GM18867 (cell line): ENCODE results near the gene GOT1.

ENCODE experiments used
- ATAC-seq: cut with Tn5 transposase; IDR thresholded peaks from one replicate; pipeline ENCODE4 v1.9.1; 2021; ENCODE audit warnings: mild to moderate bottlenecking, moderate library complexity; ENCODE audit not compliant: unreplicated experiment

GOT1 gene

DNA sequence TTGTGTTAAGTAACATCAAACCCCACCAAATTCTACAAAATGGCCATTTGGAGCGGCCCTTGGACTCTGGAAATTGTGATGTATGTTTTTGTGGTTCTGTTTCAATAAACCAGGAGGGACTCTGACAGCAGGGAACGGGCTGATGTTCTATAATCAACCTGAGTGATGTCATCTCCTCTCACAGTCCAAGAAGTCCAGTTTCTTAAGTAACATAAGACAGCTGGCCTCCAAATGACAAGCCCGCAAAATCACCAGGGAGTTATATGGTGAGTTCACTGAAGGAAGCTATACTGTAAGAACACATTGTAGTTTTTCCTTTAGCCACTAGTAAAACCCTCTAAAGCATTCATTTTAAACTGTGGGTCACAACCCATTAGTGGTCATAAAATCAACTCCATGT lies 34.0 kb downstream of the GOT1 start:
- ATAC-seq, result no peak

DNA sequence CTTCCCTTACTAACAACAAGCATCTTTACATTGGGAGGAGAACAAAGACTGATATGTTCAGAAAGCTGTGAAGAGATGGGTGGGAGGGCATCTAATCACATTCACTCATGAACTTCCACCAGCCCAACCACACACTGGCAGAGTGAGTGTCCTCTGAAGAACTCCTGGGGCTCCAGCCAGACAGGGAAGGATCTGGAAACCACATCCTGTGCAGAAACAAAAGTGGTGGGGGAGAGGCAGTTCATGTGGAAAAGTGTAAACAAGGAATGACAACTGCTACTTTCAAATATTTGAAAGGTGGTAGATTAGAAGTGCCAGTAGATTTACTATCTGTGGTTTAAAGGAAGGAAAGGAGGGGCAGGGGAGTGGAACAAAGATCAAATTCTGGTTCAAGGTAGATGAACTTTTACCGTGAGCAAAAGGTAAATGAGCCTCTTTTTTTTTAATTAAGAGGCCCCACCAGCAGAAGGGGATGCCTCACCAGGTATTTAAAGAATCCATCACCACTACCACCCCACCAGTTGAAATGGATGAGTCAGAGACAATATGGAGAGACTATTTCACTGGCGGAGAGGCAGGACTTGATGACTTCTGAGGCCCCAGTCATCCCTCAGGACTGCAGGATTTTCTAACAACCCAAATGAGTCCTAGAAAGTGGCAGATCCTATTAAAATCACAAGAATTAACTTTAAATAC lies 34.5 kb downstream of the GOT1 start:
- no peak for ATAC-seq

DNA sequence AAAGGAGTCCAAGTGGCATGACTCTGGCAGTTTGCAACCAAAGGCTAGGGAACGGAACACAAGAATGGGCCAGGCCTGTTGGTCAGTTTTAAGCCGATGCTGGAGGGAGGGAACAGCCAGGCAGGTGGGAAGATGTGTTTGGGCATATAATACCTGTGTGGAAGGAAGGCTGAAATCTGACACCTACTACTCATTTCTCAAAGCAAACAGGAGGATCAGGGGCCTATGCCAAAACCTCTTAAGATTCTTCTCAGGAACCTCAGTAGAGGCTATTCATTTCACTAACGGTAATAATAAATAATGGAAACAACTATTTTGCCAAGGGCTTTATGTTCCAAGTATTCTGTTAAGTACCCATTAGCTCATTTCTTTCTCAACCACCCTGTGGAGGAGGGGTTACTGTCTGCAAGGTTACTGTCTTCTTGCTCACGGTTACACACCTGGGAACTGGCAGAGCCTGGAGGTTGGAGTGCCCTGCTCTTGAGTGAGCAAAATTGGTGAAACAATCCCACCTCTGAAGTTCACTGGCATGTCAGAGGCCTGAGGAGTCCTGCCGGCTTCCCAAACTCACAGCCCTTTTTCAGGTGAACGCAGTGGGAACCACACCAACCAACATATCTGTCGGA lies 35.5 kb downstream of the GOT1 start:
- ATAC-seq, result no peak

DNA sequence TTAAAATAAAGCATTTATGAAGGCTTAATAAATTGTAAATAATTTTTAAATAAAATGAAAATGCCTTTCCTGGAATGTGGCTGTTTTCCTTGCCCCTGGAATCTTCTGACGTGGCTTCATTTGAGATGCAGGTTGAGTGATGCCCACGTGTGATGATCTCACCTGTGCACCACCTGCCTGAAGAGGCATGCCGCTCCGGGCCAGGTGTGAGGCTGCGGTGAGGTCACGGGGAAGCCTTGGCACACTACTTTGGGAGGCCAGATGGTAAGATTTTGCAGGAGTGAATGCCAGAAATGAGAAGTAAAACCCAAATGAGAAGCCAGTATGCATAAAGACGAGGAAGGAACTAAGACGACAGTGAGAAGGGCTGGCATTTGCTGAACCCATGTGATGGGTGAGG lies 36.2 kb downstream of the GOT1 start:
- ATAC-seq, result no peak

DNA sequence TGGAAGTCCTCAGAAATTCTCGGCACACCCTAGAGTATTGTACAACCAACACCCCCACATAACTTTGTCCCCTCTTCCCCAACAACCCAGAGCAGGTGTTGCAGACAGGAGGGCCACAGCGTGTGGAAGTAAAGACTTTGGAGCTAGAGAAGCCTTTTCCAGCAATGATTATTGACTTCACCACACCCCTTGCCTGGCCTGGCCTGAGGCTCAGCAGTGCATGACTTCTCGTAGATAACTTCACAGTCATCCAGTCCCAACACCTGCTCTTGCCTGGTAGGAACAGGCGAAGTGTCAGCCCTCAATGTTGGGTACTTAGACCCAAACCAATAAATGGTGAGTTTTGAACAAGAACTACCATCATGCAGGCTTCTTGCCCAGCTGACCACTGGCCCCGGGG lies 36.7 kb downstream of the GOT1 start:
- ATAC-seq, result no peak

DNA sequence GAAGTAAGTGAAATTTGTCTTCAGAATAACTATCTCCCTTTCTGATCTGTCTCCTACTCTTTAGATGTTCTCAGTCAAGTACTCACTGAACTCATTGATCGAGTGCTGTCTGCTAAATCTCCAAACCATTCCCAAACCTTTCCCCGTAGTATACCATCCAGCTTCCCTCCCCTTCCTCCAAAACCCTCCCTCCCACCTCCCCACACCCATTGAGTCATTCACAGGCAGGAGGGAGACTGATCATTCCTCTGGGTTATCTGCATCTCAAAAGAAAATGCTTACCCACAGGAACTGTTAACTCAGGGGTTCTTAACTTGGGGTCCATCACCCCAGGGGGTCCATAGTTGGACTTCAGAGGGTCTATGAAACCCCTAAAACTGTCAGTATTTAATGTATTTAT lies 37.4 kb downstream of the GOT1 start:
- ATAC-seq, result no peak

DNA sequence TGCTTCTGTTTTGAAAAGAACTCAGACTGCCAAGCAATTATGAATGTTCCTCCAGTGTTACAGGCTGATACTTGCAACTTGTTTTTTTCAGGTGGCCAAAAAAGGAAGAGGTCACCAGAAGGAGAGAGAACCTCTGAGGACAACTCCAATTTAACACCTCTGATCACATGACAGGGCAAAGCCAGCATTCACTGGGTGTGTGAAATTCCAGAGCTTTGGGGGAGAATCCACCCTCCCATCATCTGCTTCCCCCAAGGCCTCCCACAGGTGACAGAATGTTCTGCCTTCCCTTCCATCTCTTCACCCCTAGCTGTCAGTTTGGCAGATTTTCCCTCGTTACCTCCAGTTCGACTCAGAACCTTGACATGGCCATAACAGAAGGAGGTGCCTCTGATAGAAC lies 39.1 kb downstream of the GOT1 start:
- ATAC-seq, result no peak

DNA sequence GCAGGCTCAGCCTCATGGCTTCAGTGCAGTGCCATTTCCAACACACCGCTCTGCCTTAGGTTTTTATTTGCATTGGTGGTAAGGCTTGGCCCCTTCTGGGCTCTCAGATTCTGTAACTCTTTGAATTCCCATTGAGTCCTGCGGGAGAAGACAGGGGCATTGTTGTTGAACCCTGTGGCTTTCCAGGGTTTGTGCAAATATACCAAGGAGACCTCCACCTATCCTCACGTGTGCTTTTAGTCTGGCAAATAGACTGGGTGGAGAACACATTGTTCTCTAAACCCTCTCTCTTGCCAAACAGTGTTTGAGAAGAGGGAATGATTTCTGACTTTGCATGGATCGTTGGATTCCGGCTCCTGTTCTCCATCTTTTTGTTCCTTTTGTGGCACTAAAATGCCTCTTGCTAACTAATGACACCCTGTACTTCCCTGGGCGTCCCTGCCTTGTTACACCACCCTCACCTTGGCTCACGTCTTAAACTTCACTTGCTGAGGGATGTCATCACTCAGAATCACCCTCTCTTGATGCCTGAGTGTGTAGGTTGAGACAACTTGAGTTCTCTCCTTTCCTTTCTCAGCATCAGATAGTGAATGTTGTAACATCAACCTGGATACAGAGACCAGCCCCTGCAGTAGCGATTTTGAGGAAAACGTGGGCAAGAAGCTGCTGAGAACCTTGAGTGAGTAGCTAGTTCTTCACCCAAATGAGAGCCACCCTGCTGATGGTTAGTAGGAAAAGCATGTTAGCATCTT lies 40.5 kb downstream of the GOT1 start:
- no peak for ATAC-seq

DNA sequence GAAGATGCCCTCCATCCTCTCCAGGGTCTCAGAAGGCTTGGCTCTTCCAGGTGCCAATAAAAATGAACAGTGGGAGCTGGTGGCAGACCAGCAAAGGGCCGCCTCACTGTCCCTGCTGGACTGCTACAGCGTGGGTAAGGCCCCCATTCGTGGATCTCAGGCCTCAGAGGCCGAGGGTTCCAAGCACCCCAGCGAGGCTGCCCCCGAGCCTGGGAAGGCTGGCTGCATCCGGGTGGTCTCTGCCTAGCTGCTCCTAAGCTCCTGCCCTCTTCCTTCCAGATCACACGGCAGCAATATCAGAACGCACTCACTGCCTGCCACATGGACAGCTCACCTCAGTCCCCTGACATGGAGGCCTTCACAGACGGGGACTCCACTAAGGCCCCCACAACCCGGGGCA lies 42.9 kb downstream of the GOT1 start:
- no peak for ATAC-seq

DNA sequence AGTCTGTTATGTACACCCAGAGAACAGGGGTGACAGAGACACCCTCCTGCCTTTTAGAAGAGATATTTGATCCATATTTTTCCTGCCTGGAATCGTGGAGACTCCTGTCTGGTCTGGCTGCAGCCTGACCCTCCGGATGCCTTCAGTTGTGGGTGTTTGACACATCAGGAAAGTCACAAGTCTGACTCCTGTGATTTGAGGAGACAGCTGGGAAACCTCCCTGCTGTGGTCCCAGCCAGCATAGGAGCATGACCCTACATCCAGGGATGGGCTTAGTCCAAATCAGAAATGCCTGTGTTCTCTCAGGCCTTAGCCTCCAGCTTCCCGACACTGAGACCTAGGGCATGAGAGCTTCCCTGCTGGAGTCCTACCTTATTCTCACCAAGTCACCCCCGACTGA lies 43.4 kb downstream of the GOT1 start:
- ATAC-seq, result no peak

DNA sequence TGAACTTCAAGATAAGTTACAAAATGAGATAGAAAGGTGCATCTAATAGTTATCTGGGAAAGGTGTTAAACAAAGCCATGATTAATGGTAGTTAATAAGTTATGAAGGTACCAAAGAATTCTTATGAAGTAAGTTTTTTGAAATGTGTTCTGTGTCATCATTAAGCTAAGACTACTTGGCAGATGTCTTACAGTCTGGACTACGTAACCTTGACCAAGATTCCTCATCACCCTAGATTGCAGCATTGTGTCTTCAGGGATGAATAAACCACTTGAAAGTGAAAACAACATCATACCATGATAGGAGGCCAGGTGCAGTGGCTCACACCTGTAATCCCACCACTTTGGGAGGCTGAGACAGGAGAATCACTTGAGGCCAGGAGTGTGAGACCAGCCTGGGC lies 48.2 kb downstream of the GOT1 start:
- no peak for ATAC-seq

DNA sequence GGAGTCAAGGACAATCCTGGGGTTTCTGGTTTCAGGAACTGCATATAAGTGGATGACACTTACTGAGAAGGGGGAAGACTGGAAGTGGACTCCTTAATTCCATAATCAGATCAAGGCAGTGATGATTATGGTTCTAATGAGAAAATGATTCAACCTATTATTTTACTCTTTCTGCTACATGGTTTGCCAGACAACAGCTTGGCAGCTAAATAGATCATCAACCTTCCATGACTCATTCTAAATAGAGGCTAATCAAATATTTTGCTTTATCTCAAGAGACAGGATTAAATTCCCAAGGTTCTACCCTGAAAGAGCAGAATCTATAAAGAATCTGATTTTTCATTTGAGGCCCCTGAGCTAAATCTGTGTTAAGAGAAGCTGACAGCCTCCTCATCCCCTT lies 55.0 kb downstream of the GOT1 start:
- no peak for ATAC-seq

DNA sequence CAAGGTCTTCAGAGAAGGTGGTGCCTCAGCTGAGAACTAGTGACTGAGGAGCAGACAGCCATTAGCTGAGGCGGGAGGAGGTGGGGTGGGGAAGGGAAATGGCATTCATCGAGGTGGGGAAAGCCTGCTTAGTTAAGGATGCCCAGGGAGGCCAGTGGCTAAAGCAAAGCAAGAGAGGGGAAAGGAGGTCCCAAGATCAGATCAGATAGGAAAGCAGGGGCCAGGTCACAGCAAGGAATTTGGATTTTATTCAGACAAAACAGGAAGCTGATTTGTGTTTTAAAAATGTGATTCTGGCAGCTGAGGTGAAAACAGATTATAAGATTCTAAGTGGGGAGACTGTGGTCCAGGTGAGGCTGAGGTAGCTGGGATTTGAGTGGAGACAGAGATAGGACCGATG lies 55.5 kb downstream of the GOT1 start:
- ATAC-seq, result no peak

DNA sequence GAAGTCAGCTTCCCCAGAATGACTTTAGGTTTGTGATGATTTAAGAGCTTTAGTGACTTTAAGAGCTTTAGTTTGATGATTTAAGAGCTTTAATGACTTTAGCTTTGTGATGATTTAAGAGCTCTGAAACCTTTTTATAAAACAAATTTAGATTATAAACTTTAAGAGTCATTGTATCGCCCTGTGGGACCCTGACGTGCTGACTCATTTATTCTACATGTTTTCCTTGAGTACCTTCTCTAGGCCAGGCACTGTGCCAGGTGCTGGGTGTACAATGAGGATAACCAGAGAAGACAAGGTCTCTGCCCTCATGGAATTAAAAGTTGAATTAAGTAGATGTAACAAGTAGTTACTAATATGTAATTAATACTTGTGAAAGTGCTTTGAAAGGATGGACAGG lies 55.9 kb downstream of the GOT1 start:
- no peak for ATAC-seq

DNA sequence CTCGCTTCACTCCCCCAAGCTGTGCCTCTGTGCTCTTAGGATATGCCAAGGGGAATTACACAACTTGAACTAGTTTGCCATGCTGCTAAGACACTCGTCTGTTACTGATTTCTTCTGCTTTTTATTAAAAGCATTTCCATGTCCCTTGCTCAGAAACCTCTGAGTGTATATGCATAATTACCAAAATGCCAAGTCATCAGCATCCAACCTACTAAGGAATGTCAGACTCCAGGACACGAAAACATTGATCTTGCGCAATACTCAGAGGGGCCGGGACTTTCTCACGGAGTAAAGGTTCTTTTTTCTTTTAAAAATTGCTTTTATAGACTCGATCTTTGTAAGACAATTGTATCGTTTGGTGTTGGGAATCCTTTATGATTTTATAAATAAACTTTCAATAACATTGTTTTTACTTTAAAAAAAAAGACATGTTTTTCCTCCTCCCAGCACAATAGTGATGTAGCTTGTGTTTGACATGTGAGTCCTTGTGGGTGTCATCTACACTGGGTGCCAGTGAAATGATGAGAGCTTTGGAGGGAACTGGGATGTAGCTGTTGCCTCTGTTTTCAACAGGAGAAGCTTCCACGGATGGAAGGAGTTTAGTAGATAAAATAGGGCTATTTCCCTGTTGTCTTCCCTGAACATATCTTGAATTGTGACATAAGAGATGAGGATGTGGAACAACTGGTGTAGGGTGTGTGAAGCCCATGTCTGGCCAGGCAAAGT lies 57.7 kb downstream of the GOT1 start:
- ATAC-seq, result no peak

DNA sequence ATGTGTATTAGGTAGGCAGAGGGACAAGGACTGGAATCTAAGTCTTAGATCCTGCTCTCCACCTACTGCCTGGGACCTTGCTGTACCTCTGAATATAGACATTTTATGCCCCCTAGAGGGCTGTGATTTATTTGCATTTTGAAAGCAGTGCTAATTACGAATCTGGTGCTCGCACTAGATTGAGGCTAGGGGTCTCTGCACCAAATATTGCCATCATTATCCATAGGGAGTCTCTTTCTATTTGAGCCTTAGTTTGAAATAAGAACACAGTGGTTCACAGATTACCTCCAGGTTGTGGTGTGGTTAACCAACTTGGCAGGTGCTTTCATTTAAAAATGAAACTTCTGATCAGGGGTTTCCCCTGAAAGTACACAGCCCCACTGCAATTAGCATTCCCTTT lies 59.4 kb downstream of the GOT1 start:
- ATAC-seq, result peak; percentile 97

DNA sequence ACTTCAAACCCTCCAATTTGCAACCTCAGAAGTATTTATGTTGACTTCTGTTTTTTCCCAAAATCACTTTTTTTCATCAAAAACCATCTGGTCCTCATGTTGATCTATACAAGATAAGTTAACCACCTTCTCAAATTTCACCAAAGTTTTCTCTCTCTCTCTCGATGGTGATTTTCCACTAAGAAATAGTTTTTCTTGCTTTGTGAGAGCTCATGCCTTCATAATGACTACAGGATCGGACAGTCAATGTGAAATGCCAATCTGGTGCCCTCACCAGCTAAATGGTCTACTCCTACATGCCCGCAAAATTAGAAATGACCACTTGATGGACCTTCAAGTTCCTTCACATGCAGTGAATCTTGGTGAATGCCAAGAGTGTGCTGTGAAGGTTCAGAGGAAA lies 60.9 kb downstream of the GOT1 start:
- no peak for ATAC-seq

DNA sequence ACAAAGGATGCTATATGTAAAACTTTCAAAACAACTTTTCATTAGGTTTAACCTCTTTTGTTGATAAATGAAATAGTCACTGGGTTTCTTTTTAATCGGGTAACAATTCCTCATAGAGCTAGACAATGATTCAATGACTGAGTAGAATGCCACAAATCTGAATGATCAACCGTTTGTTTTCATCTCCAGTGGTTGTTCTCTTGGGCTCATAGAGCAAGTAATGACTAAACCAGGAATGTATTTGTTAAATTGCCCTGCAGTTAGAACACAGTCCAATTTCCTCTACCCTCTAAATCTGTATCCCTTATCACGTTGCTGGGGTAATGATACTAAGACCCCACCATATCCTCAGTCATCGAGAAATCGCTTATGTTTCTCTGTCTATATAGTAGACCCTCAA lies 61.3 kb downstream of the GOT1 start:
- no peak for ATAC-seq

DNA sequence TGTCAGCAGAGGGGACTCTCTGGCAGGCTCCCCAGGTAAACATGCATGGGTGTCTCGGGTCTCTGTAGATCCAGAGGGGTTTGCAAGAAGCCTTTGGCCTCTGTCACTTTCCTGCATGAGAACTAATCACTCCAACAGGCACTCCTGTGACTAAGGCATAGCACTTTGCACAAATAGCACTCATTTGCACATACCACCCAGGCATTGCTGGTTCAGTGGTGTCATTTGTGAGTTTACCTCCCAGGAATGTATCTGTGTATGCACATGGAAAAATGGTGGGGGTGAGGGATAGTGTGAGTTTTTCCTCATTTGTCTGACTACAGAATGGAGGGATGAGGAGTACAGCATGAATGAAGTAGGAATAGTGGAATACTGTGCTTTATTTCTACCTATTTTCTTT lies 61.8 kb downstream of the GOT1 start:
- ATAC-seq, result no peak

DNA sequence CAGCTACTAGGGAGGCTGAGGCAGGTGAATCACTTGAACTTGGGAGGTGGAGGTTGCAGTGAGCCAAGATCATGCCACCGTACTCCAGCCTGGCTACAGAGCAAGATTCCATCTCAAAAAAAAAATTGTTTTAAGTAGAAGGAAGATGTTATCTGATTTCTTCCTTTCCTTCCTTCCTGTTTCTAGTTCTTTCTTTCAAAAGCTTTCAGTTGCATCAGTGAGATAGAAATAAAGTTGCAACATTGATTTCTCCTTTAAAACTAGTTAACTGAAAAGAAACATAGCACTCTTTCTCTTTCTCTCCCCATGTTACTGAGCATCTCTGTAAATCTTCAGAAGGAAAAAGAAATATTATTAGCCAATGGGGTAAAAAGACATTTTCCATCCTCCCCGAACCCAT lies 63.8 kb downstream of the GOT1 start:
- no peak for ATAC-seq

DNA sequence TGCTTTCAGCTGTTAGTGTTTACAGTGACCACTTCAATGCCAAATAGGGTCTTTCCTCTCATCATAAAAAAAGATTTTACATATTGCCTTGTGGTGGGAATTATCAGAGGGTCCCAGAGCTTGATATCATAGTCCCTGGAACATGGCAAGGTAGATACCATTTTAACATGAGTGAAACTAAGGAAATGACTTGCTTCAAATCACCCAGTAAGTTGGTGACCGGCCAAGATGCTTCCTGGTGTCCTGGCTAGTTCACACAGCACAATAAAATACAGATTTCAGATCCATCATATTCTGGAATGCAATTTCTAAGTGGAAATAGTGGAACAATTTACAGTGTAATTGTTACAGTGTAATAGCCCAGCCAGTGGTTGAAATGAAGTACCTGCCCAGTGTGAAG lies 64.7 kb downstream of the GOT1 start:
- no peak for ATAC-seq

DNA sequence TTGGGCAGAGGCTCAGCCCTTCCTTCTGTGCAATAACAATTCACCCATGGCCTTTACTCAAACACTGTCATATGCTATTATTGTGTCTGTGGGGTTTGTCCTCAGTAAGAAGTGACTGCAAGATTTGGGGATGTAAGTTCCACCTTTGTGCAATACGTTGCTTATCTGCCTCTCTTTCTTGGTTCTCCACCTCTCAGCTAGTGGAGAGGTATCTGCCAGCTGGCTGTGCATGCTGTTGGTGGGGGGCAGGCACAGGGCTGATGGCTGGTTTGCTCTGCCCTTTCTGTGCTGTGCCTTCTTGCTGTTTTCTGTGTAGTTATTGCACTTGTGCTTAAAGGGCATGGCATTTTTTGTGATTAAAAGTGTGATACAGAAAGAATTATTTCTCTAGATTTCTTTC lies 65.1 kb downstream of the GOT1 start:
- ATAC-seq, result no peak
